ENCODE measurements around the gene RCE1.

- TF ChIP-seq CTCF (conservative IDR thresholded peaks at IDR 0.05; ENCODE audit: low read depth, low read length) (no peak), EZH2 (IDR thresholded peaks at IDR 0.05; ENCODE audit: borderline replicate concordance, low read depth, low read length, poor library complexity, severe bottlenecking) (no peak)
Observed at GRCh38 chr11:66815646-66816045, 27.6 kb upstream of the RCE1 start.

All from A673 (cell line).